ENCODE results near the gene SEPTIN8.

Gene SEPTIN8

DNA sequence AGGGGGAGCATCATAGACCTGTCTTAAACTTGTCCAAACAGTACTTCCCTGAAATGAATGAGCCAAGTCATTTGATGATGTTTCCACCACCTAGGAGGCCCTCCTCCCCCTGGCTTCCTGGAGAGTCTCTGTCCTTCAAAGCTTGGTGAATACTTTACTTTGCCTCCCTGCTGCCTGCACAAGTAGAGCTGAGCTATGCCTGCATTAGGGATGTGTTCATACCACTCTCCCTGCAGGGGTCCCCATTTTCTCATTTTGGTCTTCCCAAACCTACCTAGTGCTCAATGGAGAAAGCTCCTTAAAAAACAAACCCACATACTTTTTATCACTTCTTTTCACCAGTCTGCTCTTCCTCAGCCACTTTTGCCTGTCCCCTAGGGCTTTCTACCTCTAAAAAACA, 22.1 kb downstream of the SEPTIN8 start:
- TF ChIP-seq TAF1 (IDR thresholded peaks at IDR 0.05; ENCODE audit: borderline replicate concordance, insufficient read depth, low read length) (no peak), SIN3A (IDR thresholded peaks at IDR 0.05; ENCODE audit: borderline replicate concordance, insufficient read depth, low read length) (no peak), FOXP2 (optimal IDR thresholded peaks at IDR 0.05; ENCODE audit: borderline replicate concordance, extremely low read depth, extremely low read length, insufficient read depth) (no peak)

DNA sequence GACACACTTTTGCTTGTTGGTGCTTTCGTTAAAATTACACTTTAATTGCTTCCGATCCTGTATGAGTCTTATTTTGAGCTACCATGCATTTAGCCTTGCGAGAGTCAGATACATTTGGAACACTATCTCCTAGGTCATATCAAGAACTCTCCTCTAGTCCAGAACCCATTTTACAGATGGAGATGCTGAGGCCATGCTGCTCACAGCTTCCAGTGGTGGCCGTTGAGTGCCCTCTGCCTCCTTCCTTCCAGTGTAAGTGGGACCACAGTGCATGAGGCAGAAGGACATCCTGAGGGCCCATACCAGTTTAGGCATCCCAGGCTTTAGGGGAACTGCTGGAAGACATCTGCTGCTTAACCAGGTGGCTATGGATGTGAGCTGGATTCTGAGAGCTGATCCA, 22.9 kb downstream of the SEPTIN8 start:
- TF ChIP-seq POLR2AphosphoS5 (IDR thresholded peaks at IDR 0.05; ENCODE audit: low read depth, low read length) (no peak), SIN3A (IDR thresholded peaks at IDR 0.05; ENCODE audit: borderline replicate concordance, insufficient read depth, low read length) (no peak), REST (IDR thresholded peaks at IDR 0.05; ENCODE audit: insufficient read depth in 1 of 2, low read depth in 2 of 2, low read length in 2 of 2) (no peak), TAF1 (IDR thresholded peaks at IDR 0.05; ENCODE audit: borderline replicate concordance, insufficient read depth, low read length) (no peak)

DNA sequence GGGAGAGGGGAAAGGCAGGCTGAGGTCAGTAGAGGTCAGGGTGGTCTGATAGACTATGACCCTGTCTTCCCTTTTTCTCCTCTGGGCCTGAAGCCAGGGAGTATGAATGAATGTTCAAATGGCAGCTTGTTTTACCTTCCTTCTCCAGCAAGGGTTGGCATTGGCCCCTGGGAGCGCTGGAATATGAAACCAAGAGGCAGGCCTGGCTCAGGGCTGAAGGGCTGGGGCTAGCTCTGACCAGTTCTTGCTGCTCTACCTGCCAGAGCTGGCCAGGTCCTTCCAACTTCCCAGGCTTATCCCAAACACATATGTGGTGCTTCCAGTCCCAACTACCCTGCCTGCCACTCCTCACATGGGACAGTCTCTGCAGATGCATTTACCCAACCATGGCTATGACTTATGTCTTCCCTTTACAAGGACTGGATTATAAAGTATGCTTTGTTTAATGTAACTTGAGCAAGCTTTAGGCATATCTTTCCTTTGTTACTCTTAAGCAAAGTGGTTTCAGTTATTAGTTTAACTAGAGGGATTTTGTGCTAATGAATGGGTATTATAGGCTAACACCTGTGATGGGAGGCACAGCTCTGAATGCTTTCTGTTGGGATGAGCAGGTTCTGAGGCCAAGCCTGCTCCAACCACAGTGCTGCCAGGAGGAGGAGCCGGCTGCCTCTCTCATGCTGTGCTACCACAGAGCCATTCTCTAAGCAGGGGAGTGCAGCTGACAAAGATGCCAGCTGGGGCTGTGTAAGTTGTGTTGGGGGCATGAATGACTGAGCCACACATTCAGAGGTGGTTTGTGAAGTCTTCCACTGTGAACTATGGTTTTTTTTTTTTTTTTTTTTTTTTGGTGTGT, 23.7 kb downstream of the SEPTIN8 start:
- no peak for TF ChIP-seq FOXP2 (optimal IDR thresholded peaks at IDR 0.05; ENCODE audit: borderline replicate concordance, extremely low read depth, extremely low read length, insufficient read depth)

GRCh38 chr5:132752581-132753125, 24.4 kb downstream of the SEPTIN8 start:
- TF ChIP-seq TAF1 (IDR thresholded peaks at IDR 0.05; ENCODE audit: borderline replicate concordance, insufficient read depth, low read length) (no peak), POLR2AphosphoS5 (IDR thresholded peaks at IDR 0.05; ENCODE audit: low read depth, low read length) (no peak), SIN3A (IDR thresholded peaks at IDR 0.05; ENCODE audit: borderline replicate concordance, insufficient read depth, low read length) (no peak), REST (IDR thresholded peaks at IDR 0.05; ENCODE audit: insufficient read depth in 1 of 2, low read depth in 2 of 2, low read length in 2 of 2) (no peak), FOXP2 (optimal IDR thresholded peaks at IDR 0.05; ENCODE audit: borderline replicate concordance, extremely low read depth, extremely low read length, insufficient read depth) (no peak)

DNA sequence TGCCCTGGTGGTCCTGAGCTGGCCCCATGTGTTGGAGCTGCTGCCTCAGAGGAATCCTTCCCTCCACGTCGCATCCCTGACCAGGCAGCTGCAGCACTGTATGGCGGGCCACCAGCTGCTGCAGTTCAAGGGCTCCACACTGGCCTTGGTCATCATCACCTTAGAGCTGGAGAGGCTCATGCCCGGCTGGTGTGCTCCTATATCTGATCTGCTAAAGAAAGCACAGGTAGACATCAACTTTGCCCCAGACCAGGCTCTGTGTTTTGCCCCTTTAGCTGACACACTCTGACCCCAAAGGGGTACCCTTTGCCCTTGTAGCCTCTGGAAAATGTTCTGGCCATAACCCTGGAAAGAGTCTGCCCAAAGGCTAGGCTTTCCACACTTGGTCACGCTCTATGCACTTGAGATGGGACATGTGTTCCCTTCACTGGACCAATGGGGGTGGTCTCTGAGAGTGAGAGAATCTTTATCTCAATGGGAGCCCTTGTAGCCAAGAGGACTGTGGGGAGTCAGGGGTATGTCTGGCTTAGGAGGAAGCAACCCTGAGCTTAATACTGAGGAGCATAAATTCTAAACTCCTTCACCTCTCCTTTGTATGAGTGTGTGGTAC, 25.0 kb downstream of the SEPTIN8 start:
- no peak for TF ChIP-seq TAF1 (IDR thresholded peaks at IDR 0.05; ENCODE audit: borderline replicate concordance, insufficient read depth, low read length)
- TF ChIP-seq FOXP2 (optimal IDR thresholded peaks at IDR 0.05; ENCODE audit: borderline replicate concordance, extremely low read depth, extremely low read length, insufficient read depth), result no peak
- TF ChIP-seq POLR2AphosphoS5 (IDR thresholded peaks at IDR 0.05; ENCODE audit: low read depth, low read length), result no peak
- no peak for TF ChIP-seq SIN3A (IDR thresholded peaks at IDR 0.05; ENCODE audit: borderline replicate concordance, insufficient read depth, low read length)

DNA sequence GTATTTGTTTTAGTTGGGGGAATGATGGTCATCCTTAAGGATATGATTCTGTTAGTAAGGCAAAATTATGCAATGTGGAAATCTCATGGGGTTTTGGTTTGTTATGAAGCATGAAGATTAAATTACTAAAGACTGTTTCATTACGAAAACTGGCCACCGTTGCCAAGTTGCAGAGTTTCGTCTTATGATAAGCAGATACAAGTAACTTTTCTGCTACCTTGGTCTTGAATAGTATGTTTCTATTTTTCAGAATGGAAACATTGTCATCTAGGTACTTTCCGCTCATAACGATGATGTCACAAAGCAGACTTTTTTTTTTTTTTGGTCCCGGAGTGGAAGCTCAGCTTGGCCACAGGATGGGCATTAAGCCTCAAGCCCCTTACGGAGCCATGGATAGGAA, 25.6 kb downstream of the SEPTIN8 start:
- TF ChIP-seq FOXP2 (optimal IDR thresholded peaks at IDR 0.05; ENCODE audit: borderline replicate concordance, extremely low read depth, extremely low read length, insufficient read depth), result no peak
- TF ChIP-seq SIN3A (IDR thresholded peaks at IDR 0.05; ENCODE audit: borderline replicate concordance, insufficient read depth, low read length), result no peak
- TF ChIP-seq POLR2AphosphoS5 (IDR thresholded peaks at IDR 0.05; ENCODE audit: low read depth, low read length), result no peak
- no peak for TF ChIP-seq REST (IDR thresholded peaks at IDR 0.05; ENCODE audit: insufficient read depth in 1 of 2, low read depth in 2 of 2, low read length in 2 of 2)
- no peak for TF ChIP-seq TAF1 (IDR thresholded peaks at IDR 0.05; ENCODE audit: borderline replicate concordance, insufficient read depth, low read length)

Measured in PFSK-1 (cell line).